ENCODE measurements around the gene MAGI2. TPM values are rescaled to one million over a fixed set of nuclear protein-coding genes. Genes with fewer than 3 reads are reported as not detected.

The MAGI2 gene
- total RNA-seq, 2 donors from 2014 or later, result 10.3 to 19.2 TPM

DNA sequence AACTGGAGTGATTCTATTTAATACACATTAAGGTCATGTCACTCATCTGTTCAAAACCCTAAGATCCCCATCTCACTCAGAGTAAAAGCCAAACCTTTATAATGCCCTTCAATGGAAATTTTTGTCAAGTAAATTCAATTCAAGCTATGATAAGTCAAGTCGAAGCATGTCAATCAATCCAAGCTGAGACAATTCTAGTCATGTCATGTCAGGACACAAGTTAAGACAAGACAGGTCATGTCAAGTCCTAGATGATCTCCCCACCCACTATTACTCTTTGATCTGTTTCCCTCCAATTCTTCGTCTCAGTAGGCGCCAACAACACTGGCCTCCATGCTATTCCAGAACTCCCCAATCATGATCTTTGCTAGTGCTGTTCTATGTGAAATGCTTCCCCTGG lies 141.4 kb downstream of the MAGI2 start:
- TF ChIP-seq, protein P1, sequence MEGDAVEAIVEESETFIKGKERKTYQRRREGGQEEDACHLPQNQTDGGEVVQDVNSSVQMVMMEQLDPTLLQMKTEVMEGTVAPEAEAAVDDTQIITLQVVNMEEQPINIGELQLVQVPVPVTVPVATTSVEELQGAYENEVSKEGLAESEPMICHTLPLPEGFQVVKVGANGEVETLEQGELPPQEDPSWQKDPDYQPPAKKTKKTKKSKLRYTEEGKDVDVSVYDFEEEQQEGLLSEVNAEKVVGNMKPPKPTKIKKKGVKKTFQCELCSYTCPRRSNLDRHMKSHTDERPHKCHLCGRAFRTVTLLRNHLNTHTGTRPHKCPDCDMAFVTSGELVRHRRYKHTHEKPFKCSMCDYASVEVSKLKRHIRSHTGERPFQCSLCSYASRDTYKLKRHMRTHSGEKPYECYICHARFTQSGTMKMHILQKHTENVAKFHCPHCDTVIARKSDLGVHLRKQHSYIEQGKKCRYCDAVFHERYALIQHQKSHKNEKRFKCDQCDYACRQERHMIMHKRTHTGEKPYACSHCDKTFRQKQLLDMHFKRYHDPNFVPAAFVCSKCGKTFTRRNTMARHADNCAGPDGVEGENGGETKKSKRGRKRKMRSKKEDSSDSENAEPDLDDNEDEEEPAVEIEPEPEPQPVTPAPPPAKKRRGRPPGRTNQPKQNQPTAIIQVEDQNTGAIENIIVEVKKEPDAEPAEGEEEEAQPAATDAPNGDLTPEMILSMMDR (conservative IDR thresholded peaks at IDR 0.05), result no peak
- Histone ChIP-seq H3K36me3 (ENCODE audit: control insufficient read depth, insufficient read depth, low read length) (no peaks in the 10 kb centered on the region), H3K27ac (ENCODE audit: low read depth, low read length) (no peak overlapping the region), H3K4me3 (ENCODE audit: low read length) (no peak overlapping the region), H3K9ac (ENCODE audit: extremely low read depth, low read length, poor library complexity, severe bottlenecking) (no peak overlapping the region), H3K27me3 (ENCODE audit: control insufficient read depth, insufficient read depth, low read length, poor library complexity, severe bottlenecking) (no peaks in the 10 kb centered on the region), H3K9me3 (ENCODE audit: control insufficient read depth, low read length) (no peaks in the 10 kb centered on the region), H3K4me1 (ENCODE audit: control insufficient read depth, insufficient read depth, low read length) (no peaks in the 10 kb centered on the region)
- no peak for DNase-seq
- Mint-ChIP-seq H3K27ac (no peak overlapping the region), H3K9me3 (no peaks in the 10 kb centered on the region), H3K4me1 (no peaks in the 10 kb centered on the region), H3K36me3 (ENCODE audit: low read depth) (no peaks in the 10 kb centered on the region), H3K27me3 (ENCODE audit: insufficient read depth) (no peaks in the 10 kb centered on the region), H3K4me3 (no peak overlapping the region)
- WGBS, 2 experiments (ENCODE audit: insufficient coverage in 1 of 2, insufficient read length in 1 of 2), result 90% methylated on average over 3 of the region's 3 CpGs

GRCh38 chr7:79308192-79308591 lies 145.3 kb downstream of the MAGI2 start:
- Histone ChIP-seq H3K4me3 (ENCODE audit: low read length) (no peak overlapping the region), H3K9ac (ENCODE audit: extremely low read depth, low read length, poor library complexity, severe bottlenecking) (no peak overlapping the region), H3K4me1 (ENCODE audit: control insufficient read depth, insufficient read depth, low read length) (no peaks in the 10 kb centered on the region), H3K27me3 (ENCODE audit: control insufficient read depth, insufficient read depth, low read length, poor library complexity, severe bottlenecking) (no peaks in the 10 kb centered on the region), H3K27ac (ENCODE audit: low read depth, low read length) (no peak overlapping the region), H3K36me3 (ENCODE audit: control insufficient read depth, insufficient read depth, low read length) (no peaks in the 10 kb centered on the region), H3K9me3 (ENCODE audit: control insufficient read depth, low read length) (no peaks in the 10 kb centered on the region)
- Mint-ChIP-seq H3K27me3 (ENCODE audit: insufficient read depth) (no peaks in the 10 kb centered on the region), H3K27ac (no peak overlapping the region), H3K4me1 (no peaks in the 10 kb centered on the region), H3K9me3 (no peaks in the 10 kb centered on the region), H3K36me3 (ENCODE audit: low read depth) (no peaks in the 10 kb centered on the region), H3K4me3 (no peak overlapping the region)
- WGBS, 2 experiments (ENCODE audit: insufficient coverage in 1 of 2, insufficient read length in 1 of 2), result 82 to 86% methylated on average over 4 of the region's 4 CpGs
- TF ChIP-seq, protein P1 (conservative IDR thresholded peaks at IDR 0.05), result peak; percentile 60
- DNase-seq, result peak; percentile 50

DNA sequence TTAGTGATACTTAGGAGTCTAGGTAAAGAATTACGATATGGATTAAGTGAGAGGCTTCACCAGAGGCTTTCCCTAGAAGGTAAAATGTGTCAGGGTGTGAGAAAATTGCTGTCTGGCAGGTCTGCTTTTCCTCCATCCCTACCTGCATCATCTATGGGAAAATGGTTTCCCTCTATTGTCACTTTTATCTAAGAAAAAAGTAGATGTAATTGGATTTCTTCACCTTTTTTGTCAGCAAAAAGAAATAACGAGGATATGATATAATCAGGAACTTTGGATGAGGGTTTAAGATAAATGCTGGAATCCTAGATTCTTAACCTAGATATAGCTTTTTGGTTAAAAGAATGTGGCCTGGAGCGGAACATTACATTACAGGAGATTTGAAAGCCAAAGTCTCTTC lies 146.1 kb downstream of the MAGI2 start:
- no peaks in the 10 kb centered on the region for H3K27me3 ChIP-seq (ENCODE audit: control insufficient read depth, insufficient read depth, low read length, poor library complexity, severe bottlenecking)
- no peaks in the 10 kb centered on the region for H3K36me3 Mint-ChIP-seq (ENCODE audit: low read depth)
- 60 to 73% methylated on average over 2 to 3 of the region's 3 CpGs for WGBS, 2 experiments (ENCODE audit: insufficient coverage in 1 of 2, insufficient read length in 1 of 2)
- H3K27ac ChIP-seq (ENCODE audit: low read depth, low read length), result no peak overlapping the region
- H3K9me3 ChIP-seq (ENCODE audit: control insufficient read depth, low read length), result no peaks in the 10 kb centered on the region
- H3K9ac ChIP-seq (ENCODE audit: extremely low read depth, low read length, poor library complexity, severe bottlenecking), result no peak overlapping the region
- H3K9me3 Mint-ChIP-seq, result no peaks in the 10 kb centered on the region
- no peak overlapping the region for H3K4me3 Mint-ChIP-seq
- H3K4me3 ChIP-seq (ENCODE audit: low read length), result no peak overlapping the region
- no peak for DNase-seq
- H3K4me1 ChIP-seq (ENCODE audit: control insufficient read depth, insufficient read depth, low read length), result peaks cover 5% of the 10 kb centered on the region
- TF ChIP-seq, protein P1 (conservative IDR thresholded peaks at IDR 0.05), result no peak
- H3K4me1 Mint-ChIP-seq, result peaks cover 3% of the 10 kb centered on the region
- no peak overlapping the region for H3K27ac Mint-ChIP-seq
- H3K36me3 ChIP-seq (ENCODE audit: control insufficient read depth, insufficient read depth, low read length), result no peaks in the 10 kb centered on the region
- H3K27me3 Mint-ChIP-seq (ENCODE audit: insufficient read depth), result no peaks in the 10 kb centered on the region
